Measurements from ENCODE around the gene DEFB114.

DNA sequence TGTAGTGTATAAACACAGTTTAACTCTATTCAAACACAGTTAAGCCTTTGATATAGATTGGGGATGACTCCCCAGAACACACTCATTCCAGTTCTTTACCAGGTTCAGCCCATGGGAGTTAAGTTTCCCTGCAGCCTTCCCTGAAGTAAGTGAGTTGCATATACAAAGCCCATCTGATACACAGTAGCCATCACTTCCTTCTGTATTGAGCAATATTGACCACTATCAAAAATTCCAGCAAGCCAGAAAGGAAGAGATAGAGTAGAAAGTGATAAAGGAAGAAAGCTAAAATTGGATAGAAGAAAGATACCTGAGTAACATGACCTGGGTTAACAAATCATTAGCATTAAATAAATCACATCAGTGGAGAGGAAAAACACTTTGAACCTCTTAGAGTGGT lies 34.6 kb downstream of the DEFB114 start:
- TF ChIP-seq, protein P1, sequence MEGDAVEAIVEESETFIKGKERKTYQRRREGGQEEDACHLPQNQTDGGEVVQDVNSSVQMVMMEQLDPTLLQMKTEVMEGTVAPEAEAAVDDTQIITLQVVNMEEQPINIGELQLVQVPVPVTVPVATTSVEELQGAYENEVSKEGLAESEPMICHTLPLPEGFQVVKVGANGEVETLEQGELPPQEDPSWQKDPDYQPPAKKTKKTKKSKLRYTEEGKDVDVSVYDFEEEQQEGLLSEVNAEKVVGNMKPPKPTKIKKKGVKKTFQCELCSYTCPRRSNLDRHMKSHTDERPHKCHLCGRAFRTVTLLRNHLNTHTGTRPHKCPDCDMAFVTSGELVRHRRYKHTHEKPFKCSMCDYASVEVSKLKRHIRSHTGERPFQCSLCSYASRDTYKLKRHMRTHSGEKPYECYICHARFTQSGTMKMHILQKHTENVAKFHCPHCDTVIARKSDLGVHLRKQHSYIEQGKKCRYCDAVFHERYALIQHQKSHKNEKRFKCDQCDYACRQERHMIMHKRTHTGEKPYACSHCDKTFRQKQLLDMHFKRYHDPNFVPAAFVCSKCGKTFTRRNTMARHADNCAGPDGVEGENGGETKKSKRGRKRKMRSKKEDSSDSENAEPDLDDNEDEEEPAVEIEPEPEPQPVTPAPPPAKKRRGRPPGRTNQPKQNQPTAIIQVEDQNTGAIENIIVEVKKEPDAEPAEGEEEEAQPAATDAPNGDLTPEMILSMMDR (IDR thresholded peaks at IDR 0.05): no peak
- no peak for TF ChIP-seq ZFX (IDR thresholded peaks at IDR 0.05; ENCODE audit: borderline replicate concordance)
